BE2C (cell line): Measurements from ENCODE around the gene GCFC2.
A peak's percentile ranks its signal among the peaks of the same experiment; 100 is the strongest.

ENCODE experiments used
- DNase-seq: peaks from one replicate; pipeline ENCODE4 v3.0.0-alpha.2; 2020
- H3K27me3 ChIP-seq: fragments of 250-450 bp; sonication (Bioruptor Pico); 2 replicates; pipeline ENCODE4 v1.5.1; 2020; ENCODE audit warnings: mild to moderate bottlenecking
- H3K36me3 ChIP-seq: fragments of 250-450 bp; sonication (Bioruptor Pico); 2 replicates; pipeline ENCODE4 v1.5.1; 2020; ENCODE audit warnings: mild to moderate bottlenecking
- H3K4me1 ChIP-seq: fragments of 250-450 bp; sonication (Bioruptor Pico); 2 replicates; pipeline ENCODE4 v1.5.1; 2020
- H3K4me3 ChIP-seq: 2 replicates; pipeline ENCODE4 v1.5.1; 2011; ENCODE audit warnings: low read depth, low read length
- H3K9me3 ChIP-seq: fragments of 250-450 bp; sonication (Bioruptor Pico); 2 replicates; pipeline ENCODE4 v1.5.1; 2020
- CTCF ChIP-seq: IDR thresholded peaks from 2 replicates; pipeline ENCODE4 v1.5.1; 2012; ENCODE audit warnings: mild to moderate bottlenecking, low read depth, low read length

Gene GCFC2

GRCh38 chr2:75627902-75628504 is 82.7 kb downstream of the GCFC2 start:
- no peaks in the 10 kb centered on the region for H3K36me3 ChIP-seq
- H3K9me3 ChIP-seq: no peaks in the 10 kb centered on the region
- no peaks in the 10 kb centered on the region for H3K4me1 ChIP-seq
- peak; percentile 88 for TF ChIP-seq CTCF
- peak; percentile 69 for DNase-seq
- H3K4me3 ChIP-seq: no peak overlapping the region
- H3K27me3 ChIP-seq: no peaks in the 10 kb centered on the region

- Histone ChIP-seq H3K4me1 (no peaks in the 10 kb centered on the region), H3K9me3 (no peaks in the 10 kb centered on the region), H3K36me3 (no peaks in the 10 kb centered on the region), H3K4me3 (no peak overlapping the region), H3K27me3 (no peaks in the 10 kb centered on the region)
- TF ChIP-seq CTCF: no peak
- DNase-seq: no peak
Observed at GRCh38 chr2:75622929-75623328, 87.8 kb downstream of the GCFC2 start.

GRCh38 chr2:75622500-75622899 is 88.2 kb downstream of the GCFC2 start:
- Histone ChIP-seq H3K36me3 (no peaks in the 10 kb centered on the region), H3K4me1 (no peaks in the 10 kb centered on the region), H3K9me3 (no peaks in the 10 kb centered on the region), H3K27me3 (no peaks in the 10 kb centered on the region), H3K4me3 (no peak overlapping the region)
- TF ChIP-seq CTCF: no peak
- no peak for DNase-seq

GRCh38 chr2:75621228-75621627 is 89.5 kb downstream of the GCFC2 start:
- H3K4me3 ChIP-seq: no peak overlapping the region
- H3K36me3 ChIP-seq: no peaks in the 10 kb centered on the region
- no peak for TF ChIP-seq CTCF
- no peaks in the 10 kb centered on the region for H3K9me3 ChIP-seq
- no peak for DNase-seq
- no peaks in the 10 kb centered on the region for H3K4me1 ChIP-seq
- no peaks in the 10 kb centered on the region for H3K27me3 ChIP-seq

GRCh38 chr2:75619956-75620740 is 90.6 kb downstream of the GCFC2 start:
- TF ChIP-seq CTCF: no peak

GRCh38 chr2:75616933-75617332 is 93.8 kb downstream of the GCFC2 start:
- no peak for TF ChIP-seq CTCF
- Histone ChIP-seq H3K27me3 (no peaks in the 10 kb centered on the region), H3K4me1 (no peaks in the 10 kb centered on the region), H3K9me3 (no peaks in the 10 kb centered on the region), H3K36me3 (no peaks in the 10 kb centered on the region), H3K4me3 (no peak overlapping the region)
- no peak for DNase-seq

More at GRCh38 chr2:75619956-75620740, 90.6 kb downstream of the GCFC2 start:
- no peak overlapping the region for H3K4me3 ChIP-seq
- no peaks in the 10 kb centered on the region for H3K9me3 ChIP-seq
- no peaks in the 10 kb centered on the region for H3K27me3 ChIP-seq
- no peaks in the 10 kb centered on the region for H3K4me1 ChIP-seq
- H3K36me3 ChIP-seq: no peaks in the 10 kb centered on the region
- DNase-seq: no peak
